Neural progenitor cell (in vitro differentiated cells): ENCODE measurements around the gene LMBR1.

Source experiments
- EZH2 ChIP-seq: fragments of 200-600 bp; sonication (generic); IDR thresholded peaks from 2 replicates; pipeline ENCODE4 v1.6.1; 2017; ENCODE audit warnings: antibody characterized with exemption, mild to moderate bottlenecking, moderate library complexity
- TF ChIP-seq, protein P1 (sequence below): fragments of 200-600 bp; sonication (generic); IDR thresholded peaks from 2 replicates; pipeline ENCODE4 v1.5.1; 2017; ENCODE audit warnings: antibody characterized with exemption, mild to moderate bottlenecking

DNA sequence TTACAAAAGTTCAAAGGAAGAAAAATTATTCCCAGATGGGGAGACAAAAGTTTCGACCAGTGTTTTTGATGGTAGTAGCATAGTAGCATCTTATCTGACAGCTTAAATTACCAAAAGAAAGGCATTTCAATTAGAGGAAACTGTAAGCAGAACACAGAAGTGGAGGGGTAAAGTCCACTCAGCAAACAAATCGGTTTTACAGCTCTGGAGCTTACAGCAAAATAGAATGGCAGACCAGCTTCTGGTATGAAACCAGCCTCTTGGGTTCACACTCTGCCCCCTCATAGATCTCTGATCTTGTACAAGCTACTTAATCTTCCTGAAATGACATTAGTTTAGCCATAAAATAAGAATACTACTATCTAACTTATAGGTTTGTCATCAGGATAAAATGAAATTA lies 133.8 kb downstream of the LMBR1 start:
- TF ChIP-seq, protein P1, sequence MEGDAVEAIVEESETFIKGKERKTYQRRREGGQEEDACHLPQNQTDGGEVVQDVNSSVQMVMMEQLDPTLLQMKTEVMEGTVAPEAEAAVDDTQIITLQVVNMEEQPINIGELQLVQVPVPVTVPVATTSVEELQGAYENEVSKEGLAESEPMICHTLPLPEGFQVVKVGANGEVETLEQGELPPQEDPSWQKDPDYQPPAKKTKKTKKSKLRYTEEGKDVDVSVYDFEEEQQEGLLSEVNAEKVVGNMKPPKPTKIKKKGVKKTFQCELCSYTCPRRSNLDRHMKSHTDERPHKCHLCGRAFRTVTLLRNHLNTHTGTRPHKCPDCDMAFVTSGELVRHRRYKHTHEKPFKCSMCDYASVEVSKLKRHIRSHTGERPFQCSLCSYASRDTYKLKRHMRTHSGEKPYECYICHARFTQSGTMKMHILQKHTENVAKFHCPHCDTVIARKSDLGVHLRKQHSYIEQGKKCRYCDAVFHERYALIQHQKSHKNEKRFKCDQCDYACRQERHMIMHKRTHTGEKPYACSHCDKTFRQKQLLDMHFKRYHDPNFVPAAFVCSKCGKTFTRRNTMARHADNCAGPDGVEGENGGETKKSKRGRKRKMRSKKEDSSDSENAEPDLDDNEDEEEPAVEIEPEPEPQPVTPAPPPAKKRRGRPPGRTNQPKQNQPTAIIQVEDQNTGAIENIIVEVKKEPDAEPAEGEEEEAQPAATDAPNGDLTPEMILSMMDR: no peak
- TF ChIP-seq EZH2: no peak
